HG03354 (cell line): ENCODE data around the gene DGKQ.

ENCODE experiments used
- ATAC-seq: cut with Tn5 transposase; IDR thresholded peaks from one replicate; pipeline ENCODE4 v1.9.1; 2021; ENCODE audit warnings: mild to moderate bottlenecking; ENCODE audit not compliant: unreplicated experiment, poor library complexity, severe bottlenecking

Gene DGKQ, protein sequence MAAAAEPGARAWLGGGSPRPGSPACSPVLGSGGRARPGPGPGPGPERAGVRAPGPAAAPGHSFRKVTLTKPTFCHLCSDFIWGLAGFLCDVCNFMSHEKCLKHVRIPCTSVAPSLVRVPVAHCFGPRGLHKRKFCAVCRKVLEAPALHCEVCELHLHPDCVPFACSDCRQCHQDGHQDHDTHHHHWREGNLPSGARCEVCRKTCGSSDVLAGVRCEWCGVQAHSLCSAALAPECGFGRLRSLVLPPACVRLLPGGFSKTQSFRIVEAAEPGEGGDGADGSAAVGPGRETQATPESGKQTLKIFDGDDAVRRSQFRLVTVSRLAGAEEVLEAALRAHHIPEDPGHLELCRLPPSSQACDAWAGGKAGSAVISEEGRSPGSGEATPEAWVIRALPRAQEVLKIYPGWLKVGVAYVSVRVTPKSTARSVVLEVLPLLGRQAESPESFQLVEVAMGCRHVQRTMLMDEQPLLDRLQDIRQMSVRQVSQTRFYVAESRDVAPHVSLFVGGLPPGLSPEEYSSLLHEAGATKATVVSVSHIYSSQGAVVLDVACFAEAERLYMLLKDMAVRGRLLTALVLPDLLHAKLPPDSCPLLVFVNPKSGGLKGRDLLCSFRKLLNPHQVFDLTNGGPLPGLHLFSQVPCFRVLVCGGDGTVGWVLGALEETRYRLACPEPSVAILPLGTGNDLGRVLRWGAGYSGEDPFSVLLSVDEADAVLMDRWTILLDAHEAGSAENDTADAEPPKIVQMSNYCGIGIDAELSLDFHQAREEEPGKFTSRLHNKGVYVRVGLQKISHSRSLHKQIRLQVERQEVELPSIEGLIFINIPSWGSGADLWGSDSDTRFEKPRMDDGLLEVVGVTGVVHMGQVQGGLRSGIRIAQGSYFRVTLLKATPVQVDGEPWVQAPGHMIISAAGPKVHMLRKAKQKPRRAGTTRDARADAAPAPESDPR

DNA sequence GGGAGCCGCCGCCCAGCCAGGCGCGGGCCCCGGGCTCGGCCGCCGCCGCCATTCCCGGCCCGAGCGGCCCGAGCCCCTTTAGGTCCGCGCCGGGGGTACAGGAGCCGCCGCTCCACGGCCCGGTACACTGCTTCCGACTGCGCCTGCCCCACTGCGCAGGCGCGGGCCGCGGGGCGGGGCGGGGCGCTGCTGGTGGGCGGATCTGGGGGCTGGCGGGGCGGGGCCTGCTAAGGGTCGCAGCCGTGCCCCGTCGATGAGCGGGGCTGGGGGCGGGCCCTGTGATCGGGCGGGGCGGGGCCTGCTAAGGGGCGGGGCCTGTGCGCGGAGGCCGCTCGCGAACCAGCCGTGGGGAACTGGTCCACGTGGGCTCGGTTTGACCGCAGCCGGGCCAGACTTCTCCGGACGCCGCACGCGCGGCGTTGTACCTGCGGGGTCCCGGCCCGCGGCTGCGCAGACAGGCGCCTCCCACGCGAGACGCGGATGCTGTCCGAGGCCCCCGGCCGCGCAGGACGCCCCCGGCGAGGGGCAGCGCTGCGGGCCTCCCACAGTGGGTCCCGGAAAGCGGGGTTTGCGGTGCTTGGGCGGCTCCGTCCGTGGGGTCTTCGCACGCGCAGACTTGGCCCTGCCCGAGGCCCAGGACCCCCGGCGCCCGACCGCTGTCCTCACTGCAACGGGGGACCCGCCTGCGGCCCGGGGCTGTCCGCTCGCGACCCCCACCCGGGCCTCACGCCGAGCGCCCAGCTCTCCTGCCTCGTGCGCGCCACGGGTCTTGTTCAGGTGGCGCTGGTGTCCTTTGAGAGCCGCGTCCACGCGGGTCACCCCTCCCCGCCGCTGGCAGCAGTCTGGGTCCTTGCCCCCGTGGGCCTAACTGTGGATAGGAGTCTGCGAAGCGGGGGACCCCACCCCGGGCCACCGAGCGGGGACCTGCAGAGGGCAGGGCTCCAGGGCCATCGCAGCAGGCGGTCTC is at the start of gene DGKQ:
Gene DGKQ, minus strand, starts transcription at position 139 of the 967 bp plus-strand sequence. Its CDS starts 87 bp downstream, at position 52.
- ATAC-seq: peak; percentile 74

- no peak for ATAC-seq
These were observed 49.3 kb upstream of the DGKQ start for GRCh38 chr4:1022739-1023066.

- no peak for ATAC-seq
These were observed 48.8 kb upstream of the DGKQ start for GRCh38 chr4:1022051-1022738.

DNA sequence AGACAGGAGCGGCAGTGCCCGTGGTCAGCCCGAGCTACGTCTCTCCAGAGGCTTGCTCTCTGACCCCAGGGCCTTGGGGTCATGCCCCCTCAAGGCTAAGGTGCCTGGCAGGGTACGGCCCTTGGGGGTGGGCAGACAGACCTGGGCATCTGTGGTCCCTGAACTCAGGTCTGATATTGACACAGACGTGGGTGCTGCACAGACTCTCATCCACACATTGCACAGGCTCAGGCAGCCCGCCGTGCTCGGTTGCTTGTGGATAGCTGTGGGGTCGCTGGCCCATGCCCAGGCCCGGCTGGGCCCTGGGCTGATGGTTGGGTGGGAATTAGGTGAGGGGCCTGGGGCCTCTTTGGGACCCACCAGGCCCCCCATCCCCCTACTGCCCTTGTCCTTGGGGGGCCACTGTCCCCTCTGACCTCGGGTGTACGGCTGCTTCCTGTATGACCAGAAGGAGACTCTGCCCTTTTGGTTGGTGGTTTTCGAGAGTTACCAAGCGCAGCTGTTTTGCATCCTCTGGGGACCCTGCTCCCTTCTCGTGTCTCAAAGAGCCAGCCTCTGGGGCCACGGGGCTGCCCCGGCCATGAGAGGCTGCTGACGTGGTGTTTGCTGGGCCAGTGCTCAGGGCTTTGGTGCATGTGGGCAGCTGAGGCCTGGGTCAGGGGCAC is 48.1 kb upstream of the DGKQ start:
- peak; percentile 83 for ATAC-seq

DNA sequence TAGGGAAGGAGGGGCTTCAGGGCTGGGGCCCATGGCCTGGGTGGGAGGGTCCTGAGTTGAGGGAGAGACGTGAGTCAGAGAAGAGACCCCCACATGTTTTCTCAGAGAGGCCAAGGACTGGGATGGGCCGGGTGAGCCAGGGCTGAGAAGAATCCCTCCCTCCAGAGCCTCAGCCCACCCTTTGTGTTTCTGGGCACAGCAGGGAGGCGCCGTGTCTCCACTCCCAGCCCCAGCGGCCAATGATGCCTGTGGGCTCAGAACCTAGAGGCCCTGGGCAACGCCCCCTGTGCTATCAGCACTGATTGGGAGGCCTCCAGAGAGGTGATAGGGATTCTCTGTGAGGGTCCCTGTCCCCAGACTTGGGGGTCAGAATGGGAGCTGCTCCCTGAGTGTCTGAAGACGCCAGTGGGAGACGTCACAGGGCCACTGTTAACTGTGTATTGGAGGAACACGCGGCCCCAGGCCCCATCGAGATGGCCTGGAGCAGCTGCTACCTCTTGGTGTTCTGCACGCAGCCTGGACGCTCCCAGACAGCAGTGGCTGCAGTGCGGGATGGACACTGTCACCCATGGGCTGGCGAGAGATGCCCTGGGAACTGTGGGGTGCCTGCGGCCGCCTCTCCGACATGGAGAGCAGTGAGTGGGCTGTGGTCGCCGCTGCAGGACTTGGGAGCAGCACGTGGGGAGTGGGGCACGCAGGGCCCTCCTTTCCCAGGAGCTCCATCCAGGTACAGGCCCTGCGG is 46.5 kb upstream of the DGKQ start:
- ATAC-seq: no peak

DNA sequence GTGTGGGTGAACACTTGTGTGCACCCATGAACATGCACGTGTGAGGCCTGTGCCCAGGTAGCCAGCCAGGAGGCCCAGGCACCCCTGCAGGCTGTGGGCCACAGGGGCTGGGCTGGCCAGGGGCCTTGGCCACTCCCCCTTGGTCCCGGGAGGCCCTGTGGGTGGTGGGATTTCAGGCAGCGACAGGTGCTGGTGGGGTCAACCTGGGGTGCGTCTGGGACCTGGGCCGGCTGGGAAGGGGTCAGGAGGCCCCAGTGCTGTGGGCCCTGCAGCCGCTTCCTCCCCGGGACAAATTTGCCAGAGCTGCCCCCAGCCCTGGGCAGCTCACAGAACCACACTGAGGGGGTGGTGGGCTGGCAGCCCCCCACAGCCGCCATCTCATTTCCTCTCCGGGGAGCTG is 46.0 kb upstream of the DGKQ start:
- ATAC-seq: no peak

DNA sequence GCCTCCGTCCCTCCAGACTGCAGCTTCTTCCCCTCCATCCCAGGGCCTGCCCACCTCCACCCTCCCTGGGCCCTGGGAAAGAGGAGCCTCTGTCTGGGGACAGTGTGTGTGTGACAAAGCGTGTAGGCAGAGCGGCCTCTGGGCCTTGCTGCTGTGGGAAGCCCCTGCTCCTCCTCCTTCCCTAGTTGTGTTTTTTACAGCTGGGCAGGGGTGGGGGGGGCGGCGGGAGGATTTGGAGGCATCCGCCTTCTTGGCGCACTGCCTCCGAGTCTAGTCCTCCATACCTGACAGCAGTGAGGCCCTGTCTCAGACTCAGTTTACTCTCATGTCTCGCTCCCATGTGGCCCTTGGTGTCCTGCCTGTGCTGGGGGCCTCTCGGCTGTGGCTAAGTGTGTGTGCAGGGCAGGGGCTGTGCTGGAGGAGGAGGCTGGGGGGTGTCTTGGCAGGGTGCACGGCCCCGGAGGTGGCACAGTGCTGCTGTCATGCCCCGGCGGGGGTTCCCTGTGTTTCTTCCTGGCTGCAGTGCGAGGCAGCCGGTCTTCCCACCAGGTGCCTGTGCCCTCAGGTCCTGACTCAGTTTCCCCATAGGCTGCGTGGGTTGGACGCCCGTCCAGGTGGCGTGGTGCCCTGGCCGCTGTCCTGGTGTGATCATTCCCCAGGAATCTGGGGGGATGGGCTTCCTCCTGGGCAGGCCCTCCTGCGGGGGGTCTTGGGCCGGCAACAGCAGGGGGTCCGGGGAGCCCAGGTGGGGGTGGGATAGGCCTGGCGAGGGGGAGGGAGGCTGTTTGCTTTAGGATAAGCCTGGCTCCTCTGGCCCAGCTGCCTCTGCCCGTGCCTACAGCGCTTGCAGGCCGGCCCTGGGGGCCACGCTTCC is 45.0 kb upstream of the DGKQ start:
- ATAC-seq: no peak

DNA sequence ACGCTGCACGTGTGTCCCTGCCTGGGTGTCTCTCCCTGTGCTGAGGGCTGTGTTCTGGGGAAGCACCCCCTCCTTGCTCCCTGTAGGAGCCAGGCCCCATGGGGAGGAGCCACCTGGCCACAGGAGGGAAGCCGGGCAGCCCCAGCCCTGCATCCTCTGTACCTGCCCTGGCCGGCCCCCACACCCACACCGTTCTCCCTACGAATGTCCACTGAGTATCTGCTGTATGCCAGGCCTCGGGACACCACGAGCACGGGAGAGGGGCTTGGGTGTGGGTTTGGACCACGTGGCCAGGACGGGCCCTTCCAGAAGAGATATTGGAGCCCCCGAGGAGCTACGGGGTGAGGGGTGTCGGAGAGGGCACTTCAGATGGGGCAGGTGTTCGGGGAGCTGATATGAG is 44.3 kb upstream of the DGKQ start:
- no peak for ATAC-seq

DNA sequence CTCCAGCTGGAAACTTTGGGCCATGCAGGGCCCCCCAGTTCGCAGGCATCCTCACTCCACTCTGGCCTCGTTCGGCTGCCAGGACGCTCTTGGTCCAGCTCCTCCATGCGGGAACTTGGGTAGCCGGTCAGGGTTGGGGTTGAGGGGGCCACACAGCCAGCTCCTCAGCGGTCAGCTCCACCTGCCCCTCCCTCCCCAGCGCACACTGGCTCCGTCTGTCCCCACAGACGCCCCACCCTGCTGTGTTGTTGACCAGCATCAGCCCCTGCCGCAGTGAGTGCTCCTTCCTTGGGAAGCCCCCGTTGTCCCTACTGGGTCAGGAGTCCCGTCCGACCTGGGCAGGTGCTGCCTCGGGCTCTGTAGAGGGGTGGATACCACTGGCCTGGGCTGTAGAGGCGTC is 43.8 kb upstream of the DGKQ start:
- no peak for ATAC-seq

DNA sequence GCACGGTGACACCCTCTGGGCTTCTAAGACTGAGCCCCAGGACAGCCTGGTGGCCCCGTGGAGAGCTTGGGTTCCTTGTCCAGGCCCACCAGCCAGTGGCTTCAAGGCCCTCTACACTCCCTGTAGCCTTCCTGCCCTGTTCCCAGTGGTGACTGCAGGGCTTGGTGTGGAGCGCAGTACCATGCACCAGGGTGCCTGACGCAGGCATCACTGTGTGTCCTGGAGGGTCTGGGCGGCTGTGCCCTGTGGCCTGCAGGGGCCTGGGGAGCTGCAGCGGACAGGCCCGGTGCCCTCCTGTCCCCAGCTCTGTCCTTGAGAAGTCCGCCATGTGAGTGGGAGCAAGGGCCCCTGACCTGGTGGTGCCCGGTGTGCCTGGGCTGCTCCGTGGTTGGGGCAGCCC is 42.4 kb upstream of the DGKQ start:
- ATAC-seq: no peak

DNA sequence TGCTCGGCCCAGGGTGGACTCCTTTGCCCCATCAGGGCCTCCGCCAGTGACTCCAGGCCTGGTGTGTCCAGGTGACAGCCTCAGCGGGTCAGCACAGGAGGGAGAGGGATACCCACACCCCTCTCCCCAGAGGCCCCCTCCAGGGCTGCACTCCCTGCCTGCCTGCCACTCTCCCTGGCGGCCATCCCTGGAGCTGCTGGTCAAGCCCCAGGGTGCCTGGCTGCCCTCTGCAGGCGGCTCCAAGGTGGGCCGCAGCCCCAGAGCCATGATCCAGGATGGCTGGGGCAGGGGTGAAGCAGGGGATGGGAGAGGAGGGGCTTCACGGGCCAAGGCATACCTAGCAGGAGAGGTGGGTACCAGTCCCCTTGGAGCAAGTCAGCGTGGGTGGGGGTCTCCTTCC is 41.8 kb upstream of the DGKQ start:
- ATAC-seq: no peak

DNA sequence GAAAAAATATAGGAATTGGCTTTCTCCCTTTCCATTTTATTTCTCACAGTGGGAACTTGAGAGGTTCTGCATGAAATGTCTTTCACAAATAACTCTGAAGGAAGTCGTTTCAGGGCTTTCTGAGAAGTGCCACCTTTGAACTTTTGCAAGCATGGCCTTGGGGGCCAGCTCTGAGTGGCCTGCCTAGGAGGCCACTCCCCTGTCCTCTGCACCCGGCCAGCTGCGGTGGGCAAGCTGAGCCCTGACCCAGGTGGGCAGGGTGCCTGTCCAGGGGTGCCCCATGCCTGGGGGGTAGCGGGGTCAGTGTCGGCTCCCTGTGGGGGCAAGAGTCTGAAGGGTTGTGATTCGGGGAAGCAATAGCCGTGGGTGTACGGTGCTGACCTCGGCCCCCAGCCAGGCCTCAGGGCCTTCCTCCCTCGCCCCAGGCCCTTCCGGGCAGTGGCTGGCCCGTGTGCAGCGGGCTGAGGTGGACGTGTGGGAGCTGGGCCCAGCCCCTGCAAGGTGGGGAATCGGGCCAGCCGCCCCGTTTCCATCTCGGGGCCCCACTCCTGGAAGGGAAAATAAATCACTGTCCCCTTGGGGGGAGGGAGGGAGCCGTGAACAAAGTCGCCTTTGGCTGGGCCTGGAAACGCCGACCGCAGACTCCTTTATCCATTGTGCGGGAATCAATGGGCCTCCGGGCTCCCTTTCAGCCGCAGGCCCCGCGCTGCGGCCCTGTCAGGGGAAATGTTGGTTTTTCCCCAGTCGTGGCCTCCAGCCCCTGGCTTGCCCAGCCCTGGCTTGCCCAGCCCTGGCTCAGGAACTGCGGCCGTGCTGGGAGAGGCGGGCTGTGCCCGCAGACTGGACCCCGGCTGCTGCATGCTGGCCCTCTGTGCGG is 41.2 kb upstream of the DGKQ start:
- no peak for ATAC-seq

GRCh38 chr4:1013225-1014073 is 40.1 kb upstream of the DGKQ start:
- ATAC-seq: no peak

GRCh38 chr4:1012034-1012739 is 38.8 kb upstream of the DGKQ start:
- no peak for ATAC-seq

DNA sequence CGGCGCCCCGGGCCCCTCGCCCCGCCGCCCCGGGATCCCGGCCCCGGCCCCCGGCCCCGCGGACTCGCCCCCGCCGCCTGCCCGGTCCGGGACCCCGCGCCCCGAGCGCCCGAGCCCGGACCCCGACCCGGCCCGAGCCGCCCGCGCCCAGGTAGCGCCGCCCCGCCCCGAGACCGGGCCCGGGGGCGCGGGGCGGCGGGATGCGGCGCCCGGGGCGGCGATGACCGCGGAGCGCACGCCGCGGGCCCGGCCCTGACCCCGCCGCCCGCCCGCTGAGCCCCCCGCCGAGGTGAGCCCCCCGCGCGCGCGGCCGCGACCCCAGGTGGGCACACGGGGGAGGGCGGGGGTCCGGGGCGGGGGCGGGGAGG is 38.3 kb upstream of the DGKQ start:
- ATAC-seq: no peak
